Nephron progenitor cell (in vitro differentiated cells): ENCODE results near the gene ARL3.
A peak's percentile ranks its signal among the peaks of the same experiment; 100 is the strongest.

Experiments used
- DNase-seq: peaks from one replicate; pipeline ENCODE4 v3.0.0; 2021
- H3K27ac Mint-ChIP-seq: 2 replicates; pipeline ENCODE4 v1.8.0; 2021; ENCODE audit warnings: mild to moderate bottlenecking, moderate library complexity, mixed read lengths
- H3K27me3 Mint-ChIP-seq: 2 replicates; pipeline ENCODE4 v1.8.0; 2021; ENCODE audit warnings: mild to moderate bottlenecking, low read depth, mixed read lengths; ENCODE audit not compliant: poor library complexity
- H3K36me3 Mint-ChIP-seq: 2 replicates; pipeline ENCODE4 v1.8.0; 2021; ENCODE audit warnings: low read depth, mixed read lengths
- H3K4me1 Mint-ChIP-seq: 2 replicates; pipeline ENCODE4 v1.8.0; 2021; ENCODE audit warnings: mixed read lengths
- H3K4me3 Mint-ChIP-seq: 2 replicates; pipeline ENCODE4 v1.8.0; 2021; ENCODE audit warnings: mild to moderate bottlenecking, moderate library complexity, mixed read lengths
- H3K9me3 Mint-ChIP-seq: 2 replicates; pipeline ENCODE4 v1.8.0; 2021; ENCODE audit warnings: mild to moderate bottlenecking, moderate library complexity, mixed read lengths
- TF ChIP-seq, protein P1 (sequence below): fragments of 200-600 bp; sonication (generic); IDR thresholded peaks from 2 replicates; pipeline ENCODE4 v1.5.0; 2021; ENCODE audit warnings: antibody characterized with exemption

ARL3 gene

DNA sequence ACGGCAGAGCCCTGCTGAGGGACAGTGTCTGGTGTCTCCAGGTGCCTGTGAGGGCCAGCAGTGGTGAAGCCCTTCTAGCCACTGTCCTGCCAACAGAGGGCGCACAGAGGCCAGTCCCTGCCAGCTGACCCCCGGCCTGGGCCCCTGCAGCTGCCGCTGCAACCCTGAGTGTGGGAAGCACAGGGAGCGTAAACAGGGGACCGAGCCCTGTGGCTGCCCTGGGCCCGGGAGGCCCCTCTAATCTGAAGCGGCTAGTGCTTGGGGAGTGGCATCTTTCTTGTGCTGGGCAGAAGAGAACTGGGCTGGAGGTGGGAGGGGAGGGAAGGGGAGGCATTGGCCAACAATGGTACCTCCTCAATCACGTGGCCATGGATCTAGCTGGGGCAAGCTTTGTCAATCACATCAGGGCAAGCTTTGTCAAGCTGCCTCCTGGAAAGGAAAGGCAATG lies 35.3 kb downstream of the ARL3 start:
- TF ChIP-seq, protein P1, sequence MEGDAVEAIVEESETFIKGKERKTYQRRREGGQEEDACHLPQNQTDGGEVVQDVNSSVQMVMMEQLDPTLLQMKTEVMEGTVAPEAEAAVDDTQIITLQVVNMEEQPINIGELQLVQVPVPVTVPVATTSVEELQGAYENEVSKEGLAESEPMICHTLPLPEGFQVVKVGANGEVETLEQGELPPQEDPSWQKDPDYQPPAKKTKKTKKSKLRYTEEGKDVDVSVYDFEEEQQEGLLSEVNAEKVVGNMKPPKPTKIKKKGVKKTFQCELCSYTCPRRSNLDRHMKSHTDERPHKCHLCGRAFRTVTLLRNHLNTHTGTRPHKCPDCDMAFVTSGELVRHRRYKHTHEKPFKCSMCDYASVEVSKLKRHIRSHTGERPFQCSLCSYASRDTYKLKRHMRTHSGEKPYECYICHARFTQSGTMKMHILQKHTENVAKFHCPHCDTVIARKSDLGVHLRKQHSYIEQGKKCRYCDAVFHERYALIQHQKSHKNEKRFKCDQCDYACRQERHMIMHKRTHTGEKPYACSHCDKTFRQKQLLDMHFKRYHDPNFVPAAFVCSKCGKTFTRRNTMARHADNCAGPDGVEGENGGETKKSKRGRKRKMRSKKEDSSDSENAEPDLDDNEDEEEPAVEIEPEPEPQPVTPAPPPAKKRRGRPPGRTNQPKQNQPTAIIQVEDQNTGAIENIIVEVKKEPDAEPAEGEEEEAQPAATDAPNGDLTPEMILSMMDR, result peak; percentile 74
- Mint-ChIP-seq H3K27me3 (no peaks in the 10 kb centered on the region), H3K27ac (peak overlapping the region; percentile 18), H3K9me3 (no peaks in the 10 kb centered on the region), H3K36me3 (peaks cover 33% of the 10 kb centered on the region), H3K4me3 (peak overlapping the region; percentile 29), H3K4me1 (peaks cover 80% of the 10 kb centered on the region)
- DNase-seq, result peak; percentile 85

DNA sequence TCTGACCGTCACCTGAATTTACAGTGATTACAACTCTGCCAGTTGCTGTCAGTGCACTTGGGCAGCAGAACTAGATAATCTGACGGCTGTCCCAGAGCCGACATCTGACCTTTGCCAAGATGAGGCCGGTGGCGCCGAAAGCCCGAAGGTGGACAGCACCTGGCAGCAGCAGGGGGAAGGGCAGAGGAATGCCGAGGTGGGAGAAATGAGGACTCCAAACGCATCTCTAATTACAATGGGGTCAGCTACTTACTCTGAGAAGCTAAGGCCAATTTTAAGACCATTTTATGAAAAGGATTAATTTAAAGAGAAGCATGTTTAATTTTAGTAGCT lies 36.2 kb downstream of the ARL3 start:
- DNase-seq, result no peak
- TF ChIP-seq, protein P1, result no peak
- Mint-ChIP-seq H3K4me1 (peaks cover 89% of the 10 kb centered on the region), H3K9me3 (no peaks in the 10 kb centered on the region), H3K27me3 (no peaks in the 10 kb centered on the region), H3K36me3 (peaks cover 24% of the 10 kb centered on the region), H3K27ac (peak overlapping the region; percentile 81), H3K4me3 (peak overlapping the region; percentile 77)

DNA sequence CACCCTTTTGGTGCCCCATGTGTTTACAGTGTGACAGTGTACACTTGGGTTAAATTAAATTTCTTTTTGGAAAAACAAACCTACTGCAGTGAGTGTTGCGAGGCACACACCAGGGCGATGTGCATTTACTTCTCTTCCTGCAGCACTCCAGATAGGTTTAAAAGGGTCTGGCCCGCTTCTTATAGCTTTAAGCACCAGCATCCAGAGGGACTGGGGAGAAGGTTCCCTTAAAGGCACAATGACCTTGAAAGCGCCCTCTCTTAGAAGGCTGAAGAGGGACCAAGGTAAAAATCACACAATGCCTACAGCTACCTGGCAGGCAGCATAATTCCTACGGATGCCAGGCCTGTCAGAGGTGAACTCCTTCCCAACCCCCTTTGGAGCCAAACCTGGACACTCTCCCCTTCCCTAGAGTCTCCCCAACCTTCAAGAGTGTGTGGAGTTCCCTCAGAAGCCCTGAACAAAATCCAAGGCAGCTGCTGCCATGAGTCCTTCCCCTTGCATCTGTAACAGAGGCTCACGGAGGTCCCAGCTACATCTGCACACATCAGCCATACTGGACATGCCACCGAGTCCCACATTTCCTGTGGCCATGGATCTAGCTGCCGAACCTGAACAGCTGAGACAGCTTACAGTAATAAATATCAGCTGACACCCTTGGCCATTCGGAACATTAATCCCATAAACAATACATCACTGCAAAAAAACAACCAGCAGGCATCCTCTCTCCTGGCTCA lies 36.7 kb downstream of the ARL3 start:
- Mint-ChIP-seq H3K4me3 (peak overlapping the region; percentile 77), H3K4me1 (peaks cover 94% of the 10 kb centered on the region), H3K27ac (peak overlapping the region; percentile 81), H3K36me3 (peaks cover 20% of the 10 kb centered on the region), H3K27me3 (no peaks in the 10 kb centered on the region), H3K9me3 (no peaks in the 10 kb centered on the region)
- TF ChIP-seq, protein P1, result no peak
- DNase-seq, result no peak

DNA sequence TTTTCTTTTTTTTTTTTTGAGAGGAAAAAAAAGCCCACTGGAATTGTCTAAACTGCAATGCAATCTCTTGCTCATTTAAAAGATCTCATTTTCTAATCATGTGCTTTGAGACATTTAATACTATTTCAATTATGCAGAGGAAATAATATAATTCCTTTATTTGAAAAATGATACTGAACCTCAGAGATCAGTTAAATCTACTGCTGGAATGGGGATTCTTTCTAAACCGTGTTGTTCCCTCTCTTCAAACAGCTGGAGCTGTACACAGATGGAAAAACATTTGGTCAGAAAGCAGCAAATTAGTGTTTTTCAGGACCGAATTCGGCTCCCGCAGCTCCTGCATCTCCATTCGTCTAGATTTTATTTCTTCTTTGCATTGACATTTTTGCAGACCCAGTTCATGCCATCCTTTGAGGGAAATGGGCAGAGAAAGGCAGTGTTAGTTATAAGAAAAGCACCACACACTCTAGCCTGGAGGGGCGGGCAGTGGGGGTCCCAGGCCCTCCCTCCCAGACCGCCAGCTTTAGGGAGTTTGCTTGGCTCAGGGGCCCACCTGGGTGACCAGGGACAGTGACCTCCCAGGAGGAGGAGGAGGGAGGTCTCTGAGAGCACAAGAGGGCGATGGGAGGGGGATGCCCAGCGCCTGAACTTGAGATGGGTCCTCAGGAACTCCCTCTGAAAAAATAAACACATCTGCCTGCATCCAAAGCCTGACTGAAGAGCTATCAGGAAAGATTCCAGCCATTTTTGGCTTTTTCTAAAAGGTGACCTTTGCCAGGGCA lies 37.5 kb downstream of the ARL3 start:
- H3K27ac Mint-ChIP-seq, result peak overlapping the region; percentile 81

DNA sequence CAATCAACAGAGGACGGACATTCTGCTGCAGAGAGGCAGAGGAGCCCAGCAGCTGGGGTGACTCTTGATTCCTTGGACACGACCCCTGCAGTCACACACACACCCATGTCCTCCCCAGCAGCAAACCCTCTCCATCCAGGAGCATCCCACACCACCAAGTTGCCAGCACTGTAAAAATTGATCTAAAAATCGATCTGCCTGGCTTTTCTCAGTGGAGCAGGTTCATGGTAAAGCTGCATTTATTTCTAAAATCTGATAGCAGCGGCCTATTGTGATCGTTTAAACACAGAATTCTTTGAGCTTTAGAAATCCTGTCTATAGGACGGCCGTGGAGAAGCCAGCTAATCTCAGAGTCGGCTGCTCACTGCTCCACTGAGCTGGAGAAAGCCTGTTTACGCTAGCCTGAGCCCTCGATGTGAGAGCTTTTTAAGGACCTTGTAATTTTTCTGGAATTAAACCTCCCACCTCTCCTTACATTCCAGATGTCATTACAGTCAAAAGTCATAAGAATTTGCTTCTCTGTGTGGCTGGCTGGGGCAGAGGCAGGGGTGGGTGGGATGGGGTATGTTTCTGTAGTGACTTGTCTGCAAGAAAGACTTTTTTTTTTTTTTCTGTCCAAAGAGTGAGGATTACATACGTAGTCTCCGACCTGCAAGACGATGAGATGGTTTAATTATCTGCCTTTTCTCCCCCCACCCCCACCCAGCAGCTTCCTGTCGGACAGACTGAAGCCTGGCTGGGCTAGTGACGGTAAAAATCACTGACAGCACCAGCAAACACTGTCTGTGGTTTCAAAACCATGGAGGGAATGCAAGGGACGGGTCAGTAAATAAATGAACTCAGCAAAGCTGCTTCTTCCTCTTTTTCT lies 38.3 kb downstream of the ARL3 start:
- TF ChIP-seq, protein P1, result no peak
- H3K27me3 Mint-ChIP-seq, result no peaks in the 10 kb centered on the region
- H3K36me3 Mint-ChIP-seq, result peaks cover 7% of the 10 kb centered on the region
- no peaks in the 10 kb centered on the region for H3K9me3 Mint-ChIP-seq
- DNase-seq, result peak; percentile 30
- H3K4me3 Mint-ChIP-seq, result peak overlapping the region; percentile 77
- peaks cover 89% of the 10 kb centered on the region for H3K4me1 Mint-ChIP-seq
- H3K27ac Mint-ChIP-seq, result peak overlapping the region; percentile 98

More for the DNA sequence above, 37.5 kb downstream of the ARL3 start:
- Mint-ChIP-seq H3K4me3 (peak overlapping the region; percentile 77), H3K27me3 (no peaks in the 10 kb centered on the region), H3K4me1 (peaks cover 88% of the 10 kb centered on the region), H3K9me3 (no peaks in the 10 kb centered on the region), H3K36me3 (peaks cover 12% of the 10 kb centered on the region)
- peak; percentile 32 for DNase-seq
- TF ChIP-seq, protein P1, result no peak
